HG03097 (cell line): ENCODE data around the gene RALY.
"Not testable (repeated sequence)": the region's sequence is repeated elsewhere in the genome, so short reads cannot be mapped to it uniquely, and the experiment has no call there.

Experiments
- ATAC-seq: cut with Tn5 transposase; IDR thresholded peaks from one replicate; pipeline ENCODE4 v1.9.1; 2021; ENCODE audit not compliant: unreplicated experiment, low FRiP score

Gene RALY

DNA sequence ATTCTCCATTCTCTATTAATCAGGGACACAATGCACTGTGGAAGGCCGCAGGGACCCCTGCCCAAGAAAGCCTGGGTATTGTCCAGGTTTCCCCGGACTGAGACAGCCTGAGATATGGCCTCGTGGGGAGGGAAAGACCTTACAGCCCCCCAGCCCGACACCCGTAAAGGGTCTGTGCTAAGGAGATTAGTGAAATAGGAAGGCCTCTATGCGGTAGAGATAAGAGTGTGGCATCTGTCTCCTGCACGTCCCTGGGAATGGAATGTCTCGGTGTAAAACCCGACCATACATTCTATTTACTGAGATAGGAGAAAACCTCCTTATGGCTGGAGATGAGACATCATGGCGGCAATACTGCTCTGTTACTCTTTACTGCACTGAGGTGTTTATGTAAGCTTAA is 134.1 kb downstream of the RALY start:
- no peak for ATAC-seq

DNA sequence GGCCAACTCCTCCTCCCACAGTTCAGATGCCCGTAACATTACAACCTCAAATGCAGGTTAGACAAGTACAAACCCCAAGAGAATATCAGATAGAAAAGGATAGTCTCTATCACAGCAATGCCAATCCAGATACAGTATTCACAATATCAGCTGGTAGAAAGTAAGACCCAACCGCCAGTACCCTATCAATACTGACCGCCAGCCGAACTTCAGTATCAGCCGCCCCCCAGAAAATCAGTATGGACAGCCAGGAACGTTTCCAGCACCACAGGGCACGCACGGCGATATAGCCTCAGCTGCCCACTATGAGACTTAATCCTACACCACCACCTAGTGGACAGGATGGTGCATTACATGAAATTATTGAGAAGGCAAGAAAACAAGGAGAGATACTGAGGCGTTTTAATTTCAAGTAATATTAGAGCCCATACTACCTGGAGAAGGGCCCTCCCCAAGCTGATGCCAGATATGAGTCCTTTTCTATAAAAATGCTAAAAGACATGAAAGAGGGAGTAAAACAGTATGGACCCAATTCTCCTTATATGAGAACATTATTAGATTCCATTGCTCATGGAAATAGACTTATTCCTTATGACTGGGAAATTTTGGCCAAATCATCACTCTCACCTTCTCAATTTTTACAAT is 135.9 kb downstream of the RALY start:
- no peak for ATAC-seq

DNA sequence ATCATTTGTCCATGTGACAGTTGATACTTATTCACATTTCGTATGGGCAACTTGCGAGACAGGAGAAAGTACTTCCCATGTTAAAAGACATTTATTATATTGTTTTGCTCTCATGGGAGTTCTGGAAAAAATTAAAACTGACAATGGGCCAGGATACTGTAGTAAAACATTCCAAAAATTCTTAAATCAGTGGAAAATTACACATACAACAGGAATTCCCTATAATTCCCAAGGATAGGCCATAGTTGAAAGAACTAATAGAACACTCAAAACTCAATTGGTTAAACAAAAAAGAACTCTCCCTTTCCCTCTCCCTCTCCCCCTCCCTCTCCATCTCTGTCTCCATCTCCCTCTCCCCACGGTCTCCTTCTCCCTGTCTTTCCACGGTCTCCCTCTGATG is 137.8 kb downstream of the RALY start:
- no peak for ATAC-seq

DNA sequence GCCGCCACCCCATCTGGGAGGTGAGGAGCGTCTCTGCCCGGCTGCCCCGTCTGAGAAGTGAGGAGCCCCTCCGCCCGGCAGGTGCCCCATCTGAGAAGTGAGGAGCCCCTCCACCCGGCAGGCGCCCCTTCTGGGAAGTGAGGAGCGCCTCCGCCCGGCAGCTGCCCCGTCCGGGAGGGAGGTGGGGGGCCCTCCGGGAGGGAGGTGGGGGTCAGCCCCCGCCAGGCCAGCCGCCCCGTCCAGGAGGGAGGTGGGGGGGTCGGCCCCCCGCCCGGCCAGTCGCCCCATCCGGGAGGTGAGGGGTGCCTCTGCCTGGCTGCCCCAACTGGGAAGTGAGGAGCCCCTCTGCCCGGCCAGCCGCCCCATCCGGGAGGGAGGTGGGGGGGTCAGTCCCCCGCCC is 138.8 kb downstream of the RALY start:
- ATAC-seq, result not testable (repeated sequence)

GRCh38 chr20:34132943-34133342 is 139.2 kb downstream of the RALY start:
- ATAC-seq, result not testable (repeated sequence)

DNA sequence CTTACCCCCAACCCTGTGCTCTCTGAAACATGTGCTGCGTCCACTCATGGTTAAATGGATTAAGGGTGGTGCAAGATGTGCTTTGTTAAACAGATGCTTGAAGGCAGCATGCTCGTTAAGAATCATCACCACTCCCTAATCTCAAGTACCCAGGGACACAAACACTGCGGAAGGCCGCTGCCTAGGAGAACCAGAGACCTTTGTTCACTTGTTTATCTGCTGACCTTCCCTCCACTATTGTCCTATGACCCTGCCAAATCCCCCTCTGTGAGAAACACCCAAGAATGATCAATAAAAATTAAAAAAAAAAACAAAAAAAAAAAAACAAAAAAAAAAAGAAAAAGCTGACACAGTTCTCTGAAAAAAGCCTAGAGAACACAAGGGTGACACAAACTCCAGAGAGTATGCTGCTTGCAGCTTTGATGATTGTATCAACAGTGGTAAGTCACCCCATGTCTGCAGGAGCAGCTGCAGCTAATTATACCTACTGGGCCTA is 139.7 kb downstream of the RALY start:
- ATAC-seq, result not testable (repeated sequence)
